H9 (cell line): Measurements from ENCODE around the gene DNAJC21. TPM values are rescaled to one million over a fixed set of nuclear protein-coding genes. Genes with fewer than 3 reads are reported as not detected.

Experiments used
- DNase-seq: peaks from one replicate; pipeline ENCODE4 v3.0.0-alpha.2; 2017
- H2AFZ ChIP-seq: one replicate; pipeline ENCODE4 v1.6.1; 2013; ENCODE audit warnings: mild to moderate bottlenecking, low read length, control low read depth, moderate library complexity
- H2AK5ac ChIP-seq: 2 replicates; pipeline ENCODE4 v1.6.1; 2013; ENCODE audit warnings: low read length, control low read depth, mixed read lengths; ENCODE audit not compliant: insufficient read length
- H2BK120ac ChIP-seq: one replicate; pipeline ENCODE4 v1.6.1; 2013; ENCODE audit warnings: low read depth, mild to moderate bottlenecking, low read length, control low read depth, inconsistent platforms; ENCODE audit not compliant: poor library complexity, severe bottlenecking
- H2BK12ac ChIP-seq: 2 replicates; pipeline ENCODE4 v1.6.1; 2013; ENCODE audit warnings: low read length, control low read depth, mixed read lengths, low read depth; ENCODE audit not compliant: insufficient read length
- H2BK15ac ChIP-seq: 2 replicates; pipeline ENCODE4 v1.6.1; 2013; ENCODE audit warnings: low read depth, low read length, control low read depth
- H2BK20ac ChIP-seq: one replicate; pipeline ENCODE4 v1.6.1; 2013; ENCODE audit warnings: low read depth, mild to moderate bottlenecking, low read length, control low read depth, inconsistent platforms; ENCODE audit not compliant: poor library complexity, severe bottlenecking
- H2BK5ac ChIP-seq: 2 replicates; pipeline ENCODE4 v1.6.1; 2013; ENCODE audit warnings: low read length, control low read depth, mixed read lengths; ENCODE audit not compliant: insufficient read length
- H3K14ac ChIP-seq: 2 replicates; pipeline ENCODE4 v1.6.1; 2013; ENCODE audit warnings: low read length, control low read depth; ENCODE audit not compliant: insufficient read depth
- H3K18ac ChIP-seq: 2 replicates; pipeline ENCODE4 v1.6.1; 2013; ENCODE audit warnings: low read depth, mild to moderate bottlenecking, mixed read lengths, low read length, control low read depth; ENCODE audit not compliant: insufficient read length
- H3K23ac ChIP-seq: 2 replicates; pipeline ENCODE4 v1.6.1; 2013; ENCODE audit warnings: low read length, control low read depth, mixed read lengths, low read depth; ENCODE audit not compliant: insufficient read length
- H3K23me2 ChIP-seq: 2 replicates; pipeline ENCODE4 v1.6.1; 2013; ENCODE audit warnings: low read depth, mild to moderate bottlenecking, mixed read lengths, low read length, control low read depth; ENCODE audit not compliant: insufficient read length, poor library complexity, severe bottlenecking
- H3K27ac ChIP-seq: 2 replicates; pipeline ENCODE4 v1.5.1; 2013; ENCODE audit warnings: low read length, control low read depth, mixed read lengths, low read depth; ENCODE audit not compliant: insufficient read length
- H3K27me3 ChIP-seq: 2 replicates; pipeline ENCODE4 v1.6.1; 2013; ENCODE audit warnings: low read length, control low read depth, inconsistent platforms; ENCODE audit not compliant: insufficient read depth
- H3K4ac ChIP-seq: 2 replicates; pipeline ENCODE4 v1.6.1; 2013; ENCODE audit warnings: low read depth, mild to moderate bottlenecking, control low read depth, inconsistent platforms, low read length, moderate library complexity
- H3K4me1 ChIP-seq: 2 replicates; pipeline ENCODE4 v1.6.1; 2013; ENCODE audit warnings: low read length, control low read depth, inconsistent platforms; ENCODE audit not compliant: insufficient read depth
- H3K4me2 ChIP-seq: 2 replicates; pipeline ENCODE4 v1.6.1; 2013; ENCODE audit warnings: low read length, control low read depth, mixed read lengths; ENCODE audit not compliant: insufficient read length, insufficient read depth
- H3K56ac ChIP-seq: 2 replicates; pipeline ENCODE4 v1.6.1; 2013; ENCODE audit warnings: low read depth, mild to moderate bottlenecking, mixed read lengths, low read length, control low read depth; ENCODE audit not compliant: insufficient read length
- H3K79me1 ChIP-seq: 2 replicates; pipeline ENCODE4 v1.6.1; 2013; ENCODE audit warnings: low read depth, mild to moderate bottlenecking, moderate library complexity, low read length, control low read depth, inconsistent platforms; ENCODE audit not compliant: insufficient read depth, poor library complexity, severe bottlenecking
- H3K79me2 ChIP-seq: 2 replicates; pipeline ENCODE4 v1.6.1; 2013; ENCODE audit warnings: low read length, control low read depth, inconsistent platforms; ENCODE audit not compliant: insufficient read depth
- H3K9ac ChIP-seq: 2 replicates; pipeline ENCODE4 v1.6.1; 2013; ENCODE audit warnings: low read length, control low read depth, mixed read lengths; ENCODE audit not compliant: insufficient read length; ENCODE audit errors: extremely low read depth
- H3K9me3 ChIP-seq: one replicate; pipeline ENCODE4 v1.6.1; 2013; ENCODE audit warnings: low read depth, low read length, inconsistent platforms; ENCODE audit not compliant: control insufficient read depth
- H3T11ph ChIP-seq: one replicate; pipeline ENCODE4 v1.6.1; 2013; ENCODE audit warnings: mild to moderate bottlenecking, low read length, control low read depth, inconsistent platforms
- H4K20me1 ChIP-seq: one replicate; pipeline ENCODE4 v1.6.1; 2013; ENCODE audit not compliant: control insufficient read depth, insufficient read length, insufficient read depth
- H4K5ac ChIP-seq: 2 replicates; pipeline ENCODE4 v1.6.1; 2013; ENCODE audit warnings: low read depth, mild to moderate bottlenecking, mixed read lengths, low read length, control low read depth; ENCODE audit not compliant: insufficient read length
- H4K8ac ChIP-seq: replicated peaks from 2 replicates; pipeline ENCODE4 v1.6.1; 2013; ENCODE audit warnings: low read length, control low read depth, mixed read lengths, low read depth; ENCODE audit not compliant: insufficient read length
- H4K91ac ChIP-seq: 2 replicates; pipeline ENCODE4 v1.6.1; 2013; ENCODE audit warnings: low read depth, mild to moderate bottlenecking, moderate library complexity, mixed read lengths, low read length, control low read depth; ENCODE audit not compliant: insufficient read length
- H3K27ac Mint-ChIP-seq, 3 experiments: 2 replicates in 2 of 3; 3 replicates in 1 of 3; pipeline ENCODE4 v1.8.0; 2020 to 2021; ENCODE audit warnings: mixed read lengths in 3 of 3, mild to moderate bottlenecking in 1 of 3, moderate library complexity in 1 of 3
- H3K27me3 Mint-ChIP-seq: 2 replicates; pipeline ENCODE4 v1.8.0; 2021; ENCODE audit warnings: low read depth, mild to moderate bottlenecking, moderate library complexity, mixed read lengths
- H3K36me3 Mint-ChIP-seq, 3 experiments: 2 replicates in 2 of 3; 3 replicates in 1 of 3; pipeline ENCODE4 v1.8.0; 2020 to 2021; ENCODE audit warnings: low read depth in 3 of 3, mixed read lengths in 3 of 3; ENCODE audit not compliant: insufficient read depth in 1 of 3
- H3K4me1 Mint-ChIP-seq, 2 experiments: 2 replicates each; pipeline ENCODE4 v1.8.0; 2020; ENCODE audit warnings: mixed read lengths in 2 of 2
- H3K4me3 Mint-ChIP-seq, 2 experiments: 2 replicates in 1 of 2; 3 replicates in 1 of 2; pipeline ENCODE4 v1.8.0; 2020 to 2021; ENCODE audit warnings: mild to moderate bottlenecking in 2 of 2, mixed read lengths in 2 of 2, moderate library complexity in 1 of 2
- H3K9me3 Mint-ChIP-seq, 2 experiments: 2 replicates in 1 of 2; 3 replicates in 1 of 2; pipeline ENCODE4 v1.8.0; 2020; ENCODE audit warnings: mild to moderate bottlenecking in 2 of 2, mixed read lengths in 2 of 2, moderate library complexity in 1 of 2
- CTCF ChIP-seq: fragments of 200-600 bp; sonication (generic); conservative IDR thresholded peaks from 3 replicates; pipeline ENCODE4 v1.8.0; 2021; ENCODE audit warnings: antibody characterized with exemption, mild to moderate bottlenecking
- WGBS: extraction: QIAGEN DNeasy Blood & Tissue Kit; methylation state at CpG from one replicate; pipeline ENCODE4 v1.1.7; 2013; ENCODE audit warnings: missing lambda C conversion rate, low lambda C conversion rate, mixed read lengths; ENCODE audit not compliant: insufficient read length; ENCODE audit errors: extremely low coverage; 5-methylcytosine and 5-hydroxymethylcytosine counted together
- total RNA-seq: library from RNA; stranded (reverse); gene quantifications from 2 replicates; pipeline ENCODE4 v1.2.1, GENCODE V29; 2021

The DNAJC21 gene
- total RNA-seq, 1 experiment from 2014 or later: 50.4 TPM

GRCh38 chr5:34905564-34905963 is 23.8 kb upstream of the DNAJC21 start:
- TF ChIP-seq CTCF: peak; percentile 69
- WGBS: no CpG with 5 or more reads among the region's 2 CpGs
- Histone ChIP-seq H3K27ac (no peak overlapping the region), H2BK12ac (no peak overlapping the region), H3K4ac (no peak overlapping the region), H3K79me1 (no peaks in the 10 kb centered on the region), H3K23me2 (no peaks in the 10 kb centered on the region), H4K91ac (no peak overlapping the region), H3K23ac (no peak overlapping the region), H2BK20ac (no peak overlapping the region), H2BK120ac (no peak overlapping the region), H3T11ph (no peak overlapping the region), H4K8ac (no peak overlapping the region), H4K5ac (no peak overlapping the region), H3K14ac (no peak overlapping the region), H3K4me2 (no peak overlapping the region), H3K4me1 (no peaks in the 10 kb centered on the region), H2AFZ (no peak overlapping the region), H3K79me2 (no peaks in the 10 kb centered on the region), H2BK5ac (no peak overlapping the region), H2BK15ac (no peak overlapping the region), H3K56ac (no peak overlapping the region), H3K9ac (no peak overlapping the region), H3K27me3 (no peaks in the 10 kb centered on the region), H3K9me3 (no peaks in the 10 kb centered on the region), H4K20me1 (no peaks in the 10 kb centered on the region), H2AK5ac (no peak overlapping the region), H3K18ac (no peak overlapping the region)
- Mint-ChIP-seq H3K9me3 (no peaks in the 10 kb centered on the region), H3K4me3 (no peak overlapping the region), H3K4me1 (no peaks in the 10 kb centered on the region), H3K27ac (no peak overlapping the region), H3K36me3 (peaks cover 20 to 52% (median 43%) of the 10 kb centered on the region in 3 experiments; a peak in 6 of 7 replicates), H3K27me3 (no peaks in the 10 kb centered on the region)
- DNase-seq: no peak
